GM21576 (cell line): ENCODE measurements around the gene DNAJA2.

Source experiments
- ATAC-seq: cut with Tn5 transposase; IDR thresholded peaks from one replicate; pipeline ENCODE4 v1.9.1; 2021; ENCODE audit warnings: mild to moderate bottlenecking, moderate library complexity; ENCODE audit not compliant: unreplicated experiment

DNAJA2 gene

DNA sequence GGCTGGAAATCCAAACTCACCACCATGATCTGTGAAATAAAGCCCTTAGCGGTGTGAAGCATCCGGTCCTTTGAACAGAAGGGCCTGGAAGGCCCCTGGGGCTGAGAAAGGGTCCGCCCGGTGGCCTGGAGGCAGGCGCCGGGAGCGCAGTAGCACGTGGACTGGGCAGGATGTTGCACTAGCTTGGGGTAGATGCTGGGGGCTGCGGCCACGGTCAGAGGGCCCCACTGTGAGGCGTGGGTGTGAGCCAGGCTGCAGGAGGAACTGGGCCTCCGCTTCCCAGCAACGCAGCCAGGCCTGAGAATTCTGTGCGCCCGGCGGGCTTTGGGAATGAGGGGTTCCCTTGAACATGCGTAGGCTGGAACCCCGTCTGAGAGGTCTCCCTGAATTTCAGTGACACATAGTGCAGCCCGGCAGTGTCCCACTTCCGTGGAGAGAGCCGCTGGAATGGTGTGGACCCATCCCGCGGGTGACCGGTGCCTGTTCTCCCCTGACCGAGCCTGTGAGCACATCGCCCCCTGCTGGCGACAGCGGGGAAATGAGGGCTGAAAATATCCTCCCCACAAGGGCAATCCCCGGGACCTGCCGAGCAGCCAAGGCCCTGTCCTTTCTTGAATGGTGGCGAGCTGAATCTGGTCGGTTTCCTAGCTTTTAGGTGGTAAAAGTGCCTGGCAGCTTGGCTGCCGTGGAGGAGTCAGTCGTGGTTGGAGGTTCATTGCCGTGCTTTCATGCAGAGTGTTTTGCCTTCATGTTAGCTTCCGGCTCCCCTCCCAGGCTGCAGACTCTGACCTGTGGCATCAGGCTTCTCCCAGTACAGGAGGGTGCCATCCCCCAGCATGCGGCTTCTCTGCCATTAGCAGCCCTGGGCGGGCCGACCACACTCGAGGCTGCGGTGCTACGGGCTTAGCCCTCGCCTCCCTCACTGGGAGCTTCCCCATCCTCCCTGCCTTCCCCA lies 43.8 kb downstream of the DNAJA2 start:
- ATAC-seq: peak; percentile 68

DNA sequence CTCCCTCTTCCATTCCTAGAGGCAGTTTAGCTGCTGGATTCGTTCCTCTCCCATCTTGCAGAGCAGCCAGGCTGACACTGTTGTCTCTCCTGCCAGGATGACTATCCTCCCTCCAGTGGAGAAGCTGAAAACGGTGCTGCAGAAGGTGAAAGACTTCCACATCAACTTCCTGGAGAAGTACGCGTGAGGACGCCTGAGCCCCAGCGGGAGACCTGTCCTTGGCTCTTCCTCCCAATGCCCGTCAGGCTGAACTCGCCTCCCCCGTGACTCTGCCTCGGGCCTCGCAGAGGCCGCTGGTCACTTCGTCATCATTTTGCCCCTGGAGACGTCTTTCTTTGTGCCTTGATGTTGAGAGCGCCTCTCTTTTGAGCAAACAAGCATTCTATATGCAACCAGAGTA lies 44.7 kb downstream of the DNAJA2 start:
- no peak for ATAC-seq

GRCh38 chr16:46927273-46927672 lies 46.2 kb downstream of the DNAJA2 start:
- ATAC-seq: no peak

DNA sequence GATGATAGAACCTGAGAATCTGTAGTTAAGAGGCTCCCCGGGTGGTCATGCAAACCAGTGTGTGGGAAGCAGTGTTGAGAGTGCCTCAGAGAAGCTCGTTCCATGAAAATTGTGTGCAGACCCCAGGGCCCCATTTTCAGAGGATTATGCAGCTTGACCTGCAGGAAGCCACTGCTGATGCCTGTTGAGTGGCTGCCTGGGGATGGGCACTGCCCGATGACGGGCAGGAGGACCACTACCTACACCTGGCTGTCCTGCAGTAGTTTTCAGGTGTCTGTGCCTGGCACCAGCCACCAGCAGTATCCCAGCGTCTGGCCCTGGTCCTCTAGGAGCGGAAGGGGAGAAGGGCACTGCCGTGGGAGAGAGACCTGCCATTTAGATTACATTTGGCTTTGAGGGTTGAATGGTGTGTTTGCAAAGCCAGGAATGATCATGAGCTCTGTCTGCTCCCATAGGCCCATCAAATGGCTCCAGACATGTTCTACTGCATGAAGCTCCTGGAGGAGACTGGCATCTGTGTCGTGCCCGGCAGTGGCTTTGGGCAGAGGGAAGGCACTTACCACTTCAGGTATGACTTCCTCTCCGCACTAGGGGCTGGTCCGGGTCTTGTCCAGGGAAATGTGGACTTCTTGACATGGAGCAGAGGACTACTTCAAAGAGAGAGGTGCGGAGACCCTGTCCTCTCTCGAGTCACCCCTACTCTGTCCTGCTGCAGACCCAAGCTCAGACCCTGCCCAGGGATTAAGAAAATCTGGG lies 46.8 kb downstream of the DNAJA2 start:
- ATAC-seq: no peak

GRCh38 chr16:46924402-46924801 lies 49.1 kb downstream of the DNAJA2 start:
- ATAC-seq: no peak

GRCh38 chr16:46923513-46924295 lies 49.8 kb downstream of the DNAJA2 start:
- ATAC-seq: no peak

DNA sequence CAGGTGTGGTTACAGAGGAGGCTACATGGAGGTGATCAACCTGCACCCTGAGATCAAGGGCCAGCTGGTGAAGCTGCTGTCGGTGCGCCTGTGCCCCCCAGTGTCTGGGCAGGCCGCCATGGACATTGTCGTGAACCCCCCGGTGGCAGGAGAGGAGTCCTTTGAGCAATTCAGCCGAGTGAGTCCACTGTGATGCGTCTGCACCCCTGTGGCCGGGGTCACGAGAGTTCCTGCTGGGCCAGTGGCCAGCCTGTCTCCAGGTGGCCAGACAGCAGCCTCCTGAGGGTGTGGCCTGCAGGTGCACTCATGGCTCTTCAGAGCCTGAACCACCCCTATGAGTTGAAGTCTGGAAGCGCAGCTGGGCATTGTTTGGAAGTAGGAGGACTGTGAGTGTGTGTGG lies 51.2 kb downstream of the DNAJA2 start:
- no peak for ATAC-seq

GRCh38 chr16:46920402-46921068 lies 52.9 kb downstream of the DNAJA2 start:
- ATAC-seq: no peak

DNA sequence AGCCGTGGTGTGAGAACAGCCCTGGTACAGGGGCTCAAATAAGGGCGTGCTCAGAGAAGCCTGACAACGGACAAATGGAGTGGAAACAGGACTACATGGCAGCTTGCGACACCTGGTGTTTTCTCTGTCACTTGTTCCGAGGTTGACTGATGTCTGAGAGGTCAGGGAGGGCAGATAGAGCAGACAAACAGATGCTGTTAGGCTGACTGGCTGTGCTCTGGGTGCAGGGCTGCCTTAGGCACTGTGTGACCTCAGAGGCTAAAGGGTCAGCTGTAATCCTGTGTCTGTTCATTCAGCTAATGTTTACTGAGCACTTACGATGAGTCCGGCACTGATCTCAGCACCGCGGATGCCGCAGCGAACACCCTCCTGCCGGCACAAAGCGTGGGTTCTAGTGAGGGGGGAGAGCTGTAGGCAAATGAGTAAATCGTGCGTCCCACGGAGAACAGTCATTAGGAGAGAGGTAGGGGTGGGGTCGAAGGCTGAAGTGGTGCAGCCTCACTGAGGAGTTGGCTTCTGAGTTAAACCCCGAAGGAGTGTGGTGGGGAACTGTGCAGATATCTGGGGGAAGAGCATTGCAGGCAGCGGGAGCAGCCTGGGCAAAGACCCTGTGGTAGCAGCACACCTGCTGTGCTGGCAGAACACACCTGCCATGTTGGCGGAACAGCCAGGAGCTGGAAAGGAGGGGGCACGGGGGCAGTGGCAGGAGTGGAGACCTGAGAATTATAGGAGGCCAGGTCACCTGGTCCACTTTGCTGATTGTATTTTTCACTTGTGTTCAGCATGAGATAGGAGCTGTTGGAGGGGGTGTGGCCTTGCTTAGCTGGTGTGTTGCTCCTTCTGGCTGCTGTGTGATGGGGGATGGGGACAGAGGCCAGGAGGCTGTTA lies 54.3 kb downstream of the DNAJA2 start:
- ATAC-seq: peak; percentile 89

GRCh38 chr16:46918400-46918799 lies 55.1 kb downstream of the DNAJA2 start:
- ATAC-seq: no peak

- ATAC-seq: no peak
Observed at GRCh38 chr16:46916980-46917379, 56.5 kb downstream of the DNAJA2 start.

DNA sequence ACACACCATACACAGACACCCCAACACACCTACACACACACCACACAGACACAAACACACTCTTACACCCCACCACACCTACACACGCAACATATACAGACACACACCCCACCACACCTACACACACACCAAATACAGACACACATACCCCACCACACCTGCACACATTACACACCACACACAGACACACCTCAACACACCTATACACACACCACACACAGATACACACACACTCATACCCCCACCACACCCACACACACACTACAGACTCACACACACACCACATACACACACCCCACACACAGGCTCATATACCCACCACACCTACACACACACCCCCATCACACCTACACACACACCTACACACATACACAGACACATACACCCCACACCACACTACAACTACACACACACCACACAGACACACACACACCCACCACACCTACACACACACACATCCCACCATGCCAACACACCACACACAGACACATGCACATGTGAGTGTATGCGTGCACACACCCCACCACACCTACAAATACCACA lies 57.9 kb downstream of the DNAJA2 start:
- no peak for ATAC-seq

DNA sequence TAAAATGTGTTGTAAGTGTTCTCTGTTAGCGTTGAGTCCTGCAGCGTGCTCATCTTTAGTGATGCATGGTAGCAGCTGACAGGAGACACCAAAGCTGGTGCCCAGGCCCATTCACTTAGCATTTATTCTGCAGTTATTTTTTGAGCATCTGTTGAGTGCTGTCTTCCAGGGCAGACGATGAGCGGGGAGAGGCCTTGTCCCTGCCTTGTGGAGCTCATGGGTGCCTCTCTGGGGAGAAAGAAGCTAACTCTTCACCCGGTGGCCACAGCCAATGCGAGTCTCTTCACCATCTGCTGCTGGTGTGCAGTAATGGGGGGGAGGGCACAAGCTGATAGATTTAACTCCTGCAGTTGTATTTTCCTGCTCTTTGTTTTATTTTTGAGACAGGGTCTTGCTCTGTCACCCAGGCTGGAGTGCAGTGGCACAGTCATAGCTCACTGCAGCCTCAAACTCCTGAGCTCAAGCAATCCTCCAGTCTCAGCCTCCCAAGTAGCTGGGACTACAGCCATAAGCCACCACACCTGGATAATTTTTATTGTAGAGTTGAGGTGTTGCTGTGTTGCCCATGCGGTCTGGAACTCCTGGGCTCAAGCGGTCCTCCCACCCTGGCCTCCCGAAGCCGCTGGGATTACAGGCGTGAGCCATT lies 58.8 kb downstream of the DNAJA2 start:
- no peak for ATAC-seq

- no peak for ATAC-seq
Observed at GRCh38 chr16:46911650-46912049, 61.8 kb downstream of the DNAJA2 start.

DNA sequence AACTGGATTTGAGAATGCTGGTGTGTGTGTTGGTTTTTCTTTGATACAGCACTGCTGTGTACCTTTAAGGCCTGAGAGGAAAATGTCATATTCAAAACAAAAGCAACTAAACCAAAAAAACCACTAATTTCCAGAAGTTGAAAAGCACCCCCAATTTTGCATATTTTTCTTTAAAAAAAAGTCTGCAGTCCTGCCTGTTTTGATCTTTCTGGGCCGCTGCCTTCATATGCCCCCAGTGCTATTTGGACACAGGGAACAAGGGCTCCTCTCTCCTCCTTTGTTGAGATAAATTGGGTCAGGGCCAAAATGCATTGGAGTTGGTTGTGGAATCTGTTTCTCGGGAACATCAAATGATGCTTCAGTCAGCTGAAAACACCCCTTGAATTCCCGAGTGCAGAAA lies 62.4 kb downstream of the DNAJA2 start:
- ATAC-seq: no peak

DNA sequence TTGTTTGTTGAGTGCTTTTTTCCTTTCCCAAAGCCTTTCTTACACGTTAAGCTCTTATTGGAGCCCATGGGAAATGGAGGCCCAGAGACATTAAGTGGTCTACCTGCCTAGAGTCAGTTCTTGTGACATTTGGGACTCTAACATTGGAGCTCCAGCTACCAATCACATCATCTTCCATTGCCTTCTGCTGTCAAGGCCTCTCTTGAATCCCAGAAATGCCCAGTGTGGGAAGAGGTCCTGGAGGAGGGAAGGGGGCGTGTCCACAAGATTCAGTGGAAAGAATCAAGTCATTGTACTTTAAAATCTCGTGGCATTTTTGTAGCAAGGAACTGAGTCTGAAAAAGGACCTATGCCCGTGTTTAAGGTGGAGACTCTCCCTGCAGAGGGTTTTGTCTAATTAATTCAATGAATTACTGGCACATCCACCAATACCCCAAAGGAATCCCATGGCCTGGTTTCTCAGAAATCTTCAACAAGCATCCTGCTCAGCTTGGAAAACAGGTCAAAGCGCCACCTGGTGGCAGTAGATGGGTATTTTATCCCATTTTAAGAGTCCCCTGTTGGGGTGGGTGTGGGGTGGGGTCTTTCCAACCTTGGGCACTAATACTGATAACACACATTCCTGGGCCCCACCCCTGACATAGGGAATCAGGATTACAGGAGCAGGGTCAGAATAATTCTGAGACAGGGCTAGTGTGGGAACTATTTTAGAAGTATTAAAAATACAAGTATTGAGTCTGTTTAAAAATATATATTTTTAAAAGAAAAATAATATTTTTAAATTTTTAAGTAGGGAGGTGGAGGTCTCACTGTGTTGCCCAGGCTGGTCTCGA lies 64.7 kb downstream of the DNAJA2 start:
- no peak for ATAC-seq

GRCh38 chr16:46907061-46907774 lies 66.3 kb downstream of the DNAJA2 start:
- ATAC-seq: no peak
